Endothelial cell of umbilical vein (primary cell): Measurements from ENCODE around the gene STXBP5.

Experiments used
- EZH2 ChIP-seq: IDR thresholded peaks from 2 replicates; pipeline ENCODE4 v1.6.1; 2012; ENCODE audit warnings: borderline replicate concordance, low read depth, mild to moderate bottlenecking, moderate library complexity, low read length, inconsistent platforms; ENCODE audit not compliant: severe bottlenecking
- FOS ChIP-seq: IDR thresholded peaks from 2 replicates; pipeline ENCODE4 v1.6.1; 2011; ENCODE audit warnings: mild to moderate bottlenecking, low read length, moderate library complexity, borderline replicate concordance; ENCODE audit not compliant: insufficient read depth
- GATA2 ChIP-seq: IDR thresholded peaks from 2 replicates; pipeline ENCODE4 v1.7.0; 2011; ENCODE audit warnings: low read depth, mild to moderate bottlenecking, moderate library complexity, mixed read lengths, low read length; ENCODE audit not compliant: insufficient read length, insufficient read depth
- MYC ChIP-seq: IDR thresholded peaks from one replicate; pipeline ENCODE4 v1.6.1; 2011; ENCODE audit warnings: mild to moderate bottlenecking, low read depth, low read length
- POLR2A ChIP-seq: IDR thresholded peaks from 2 replicates; pipeline ENCODE4 v1.6.1; 2012; ENCODE audit warnings: low read depth, mild to moderate bottlenecking, control low read depth, low read length
- POLR2AphosphoS5 ChIP-seq: IDR thresholded peaks from 2 replicates; pipeline ENCODE4 v1.6.1; 2012; ENCODE audit warnings: low read depth, mild to moderate bottlenecking, control low read depth, low read length, moderate library complexity; ENCODE audit not compliant: insufficient read depth
- TF ChIP-seq, protein P1 (sequence below), 2 donors: IDR thresholded peaks; 1 replicate in 1 of 2; 2 replicates in 1 of 2; pipeline ENCODE4 v1.5.1; 2011; ENCODE audit warnings: low read length in 2 of 2, mild to moderate bottlenecking in 2 of 2, moderate library complexity in 2 of 2, control low read depth in 1 of 2, inconsistent platforms in 1 of 2, low read depth in 1 of 2; ENCODE audit not compliant: insufficient read depth in 1 of 2; ENCODE audit errors: extremely low read depth in 1 of 2

DNA sequence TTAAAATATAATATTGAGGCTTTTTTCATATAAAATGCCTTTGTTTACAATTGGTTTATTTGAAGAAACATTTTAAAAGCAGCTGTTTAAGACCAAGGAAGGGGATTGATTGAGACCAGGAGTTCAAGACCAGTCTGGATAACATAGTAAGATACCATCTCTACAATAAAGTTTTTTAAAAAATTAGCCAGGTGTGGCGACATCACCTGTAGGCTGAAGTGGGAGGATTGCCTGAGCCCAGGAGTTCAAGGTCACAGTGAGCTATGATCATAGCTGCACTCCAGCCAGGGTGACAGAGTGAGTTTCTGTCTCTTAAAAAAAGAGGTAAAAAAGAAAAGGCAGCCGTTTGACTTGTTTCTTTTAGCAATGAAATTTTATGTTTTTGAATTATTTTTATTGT, 117.0 kb downstream of the STXBP5 start:
- TF ChIP-seq, protein P1, sequence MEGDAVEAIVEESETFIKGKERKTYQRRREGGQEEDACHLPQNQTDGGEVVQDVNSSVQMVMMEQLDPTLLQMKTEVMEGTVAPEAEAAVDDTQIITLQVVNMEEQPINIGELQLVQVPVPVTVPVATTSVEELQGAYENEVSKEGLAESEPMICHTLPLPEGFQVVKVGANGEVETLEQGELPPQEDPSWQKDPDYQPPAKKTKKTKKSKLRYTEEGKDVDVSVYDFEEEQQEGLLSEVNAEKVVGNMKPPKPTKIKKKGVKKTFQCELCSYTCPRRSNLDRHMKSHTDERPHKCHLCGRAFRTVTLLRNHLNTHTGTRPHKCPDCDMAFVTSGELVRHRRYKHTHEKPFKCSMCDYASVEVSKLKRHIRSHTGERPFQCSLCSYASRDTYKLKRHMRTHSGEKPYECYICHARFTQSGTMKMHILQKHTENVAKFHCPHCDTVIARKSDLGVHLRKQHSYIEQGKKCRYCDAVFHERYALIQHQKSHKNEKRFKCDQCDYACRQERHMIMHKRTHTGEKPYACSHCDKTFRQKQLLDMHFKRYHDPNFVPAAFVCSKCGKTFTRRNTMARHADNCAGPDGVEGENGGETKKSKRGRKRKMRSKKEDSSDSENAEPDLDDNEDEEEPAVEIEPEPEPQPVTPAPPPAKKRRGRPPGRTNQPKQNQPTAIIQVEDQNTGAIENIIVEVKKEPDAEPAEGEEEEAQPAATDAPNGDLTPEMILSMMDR (IDR thresholded peaks at IDR 0.05; ENCODE audit: extremely low read depth in 1 of 2, insufficient read depth in 1 of 2, low read depth in 1 of 2, low read length in 2 of 2): no peak
- TF ChIP-seq EZH2 (no peak), POLR2AphosphoS5 (no peak), POLR2A (no peak), FOS (no peak), GATA2 (no peak), MYC (no peak)
